Measurements from ENCODE around the gene UBE3A.
A peak's percentile ranks its signal among the peaks of the same experiment; 100 is the strongest.

DNA sequence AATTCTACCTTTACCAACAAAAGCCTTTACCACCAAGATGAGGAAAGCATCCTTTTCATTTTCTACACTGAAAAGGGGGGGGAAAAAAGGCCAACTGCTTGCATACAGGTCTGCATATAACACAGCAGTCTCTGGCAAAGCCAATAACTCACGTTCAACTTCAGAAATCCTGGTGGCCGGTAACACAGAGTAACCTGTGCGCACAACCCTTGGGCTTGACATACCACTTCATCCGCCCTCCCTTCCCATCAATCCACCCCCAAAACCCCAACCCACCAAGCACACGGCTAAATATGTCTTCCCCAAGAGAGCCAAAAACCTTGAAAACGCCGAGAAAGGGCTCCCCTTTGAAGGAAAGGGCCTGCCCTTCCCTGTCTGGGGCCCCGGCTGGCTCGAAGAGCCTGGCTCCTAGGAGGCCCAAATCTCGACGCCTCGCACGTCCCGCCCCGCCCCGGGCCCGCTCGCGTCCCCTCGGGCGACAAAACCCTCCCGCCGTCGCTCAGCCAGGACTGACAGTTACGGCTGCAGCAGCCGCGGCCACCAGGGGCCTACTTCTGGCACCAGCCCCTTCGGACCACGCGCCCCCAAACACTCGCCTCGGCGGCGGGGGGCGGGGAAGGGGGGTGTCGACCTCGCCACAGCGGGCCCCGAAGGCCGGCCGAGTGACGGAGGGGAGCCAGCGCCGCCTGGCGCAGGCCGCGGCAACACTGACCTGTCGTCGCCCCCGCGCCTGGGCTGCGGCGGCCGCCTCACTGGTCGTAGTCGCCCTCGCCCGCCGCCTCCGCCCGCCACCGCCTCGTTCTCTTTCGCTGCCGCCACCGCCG is 835 bp downstream of the UBE3A start:
- TF ChIP-seq HDAC6 (IDR thresholded peaks at IDR 0.05; ENCODE audit: unreplicated experiment) (no peak), KDM1A (IDR thresholded peaks at IDR 0.05; ENCODE audit: borderline replicate concordance) (no peak), PAX5 (IDR thresholded peaks at IDR 0.05; ENCODE audit: borderline replicate concordance, low read depth, low read length) (no peak), BHLHE40 (IDR thresholded peaks at IDR 0.05; ENCODE audit: borderline replicate concordance in 1 of 2, low read depth in 2 of 2, low read length in 1 of 2) (peak in 1 of 2 experiments; percentile 39; a peak in 2 of 4 replicates), POLR2A (IDR thresholded peaks at IDR 0.05; ENCODE audit: low read depth, low read length) (peak; percentile 69), REST (IDR thresholded peaks at IDR 0.05; ENCODE audit: low read depth, low read length) (no peak), PML (IDR thresholded peaks at IDR 0.05; ENCODE audit: low read length) (no peak)
- TF ChIP-seq, protein P1, sequence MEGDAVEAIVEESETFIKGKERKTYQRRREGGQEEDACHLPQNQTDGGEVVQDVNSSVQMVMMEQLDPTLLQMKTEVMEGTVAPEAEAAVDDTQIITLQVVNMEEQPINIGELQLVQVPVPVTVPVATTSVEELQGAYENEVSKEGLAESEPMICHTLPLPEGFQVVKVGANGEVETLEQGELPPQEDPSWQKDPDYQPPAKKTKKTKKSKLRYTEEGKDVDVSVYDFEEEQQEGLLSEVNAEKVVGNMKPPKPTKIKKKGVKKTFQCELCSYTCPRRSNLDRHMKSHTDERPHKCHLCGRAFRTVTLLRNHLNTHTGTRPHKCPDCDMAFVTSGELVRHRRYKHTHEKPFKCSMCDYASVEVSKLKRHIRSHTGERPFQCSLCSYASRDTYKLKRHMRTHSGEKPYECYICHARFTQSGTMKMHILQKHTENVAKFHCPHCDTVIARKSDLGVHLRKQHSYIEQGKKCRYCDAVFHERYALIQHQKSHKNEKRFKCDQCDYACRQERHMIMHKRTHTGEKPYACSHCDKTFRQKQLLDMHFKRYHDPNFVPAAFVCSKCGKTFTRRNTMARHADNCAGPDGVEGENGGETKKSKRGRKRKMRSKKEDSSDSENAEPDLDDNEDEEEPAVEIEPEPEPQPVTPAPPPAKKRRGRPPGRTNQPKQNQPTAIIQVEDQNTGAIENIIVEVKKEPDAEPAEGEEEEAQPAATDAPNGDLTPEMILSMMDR (IDR thresholded peaks at IDR 0.05 in 2 of 3, conservative IDR thresholded peaks at IDR 0.05 in 1 of 3; ENCODE audit: control insufficient read depth in 2 of 3, extremely low read depth in 1 of 3, insufficient read depth in 1 of 3, low read depth in 3 of 3, low read length in 3 of 3), result peak; percentile 28 to 75 (median 58); a peak in 4 of 6 replicates
- TF ChIP-seq, protein P2, sequence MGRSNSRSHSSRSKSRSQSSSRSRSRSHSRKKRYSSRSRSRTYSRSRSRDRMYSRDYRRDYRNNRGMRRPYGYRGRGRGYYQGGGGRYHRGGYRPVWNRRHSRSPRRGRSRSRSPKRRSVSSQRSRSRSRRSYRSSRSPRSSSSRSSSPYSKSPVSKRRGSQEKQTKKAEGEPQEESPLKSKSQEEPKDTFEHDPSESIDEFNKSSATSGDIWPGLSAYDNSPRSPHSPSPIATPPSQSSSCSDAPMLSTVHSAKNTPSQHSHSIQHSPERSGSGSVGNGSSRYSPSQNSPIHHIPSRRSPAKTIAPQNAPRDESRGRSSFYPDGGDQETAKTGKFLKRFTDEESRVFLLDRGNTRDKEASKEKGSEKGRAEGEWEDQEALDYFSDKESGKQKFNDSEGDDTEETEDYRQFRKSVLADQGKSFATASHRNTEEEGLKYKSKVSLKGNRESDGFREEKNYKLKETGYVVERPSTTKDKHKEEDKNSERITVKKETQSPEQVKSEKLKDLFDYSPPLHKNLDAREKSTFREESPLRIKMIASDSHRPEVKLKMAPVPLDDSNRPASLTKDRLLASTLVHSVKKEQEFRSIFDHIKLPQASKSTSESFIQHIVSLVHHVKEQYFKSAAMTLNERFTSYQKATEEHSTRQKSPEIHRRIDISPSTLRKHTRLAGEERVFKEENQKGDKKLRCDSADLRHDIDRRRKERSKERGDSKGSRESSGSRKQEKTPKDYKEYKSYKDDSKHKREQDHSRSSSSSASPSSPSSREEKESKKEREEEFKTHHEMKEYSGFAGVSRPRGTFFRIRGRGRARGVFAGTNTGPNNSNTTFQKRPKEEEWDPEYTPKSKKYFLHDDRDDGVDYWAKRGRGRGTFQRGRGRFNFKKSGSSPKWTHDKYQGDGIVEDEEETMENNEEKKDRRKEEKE (IDR thresholded peaks at IDR 0.05), result no peak
- TF ChIP-seq, protein P3, sequence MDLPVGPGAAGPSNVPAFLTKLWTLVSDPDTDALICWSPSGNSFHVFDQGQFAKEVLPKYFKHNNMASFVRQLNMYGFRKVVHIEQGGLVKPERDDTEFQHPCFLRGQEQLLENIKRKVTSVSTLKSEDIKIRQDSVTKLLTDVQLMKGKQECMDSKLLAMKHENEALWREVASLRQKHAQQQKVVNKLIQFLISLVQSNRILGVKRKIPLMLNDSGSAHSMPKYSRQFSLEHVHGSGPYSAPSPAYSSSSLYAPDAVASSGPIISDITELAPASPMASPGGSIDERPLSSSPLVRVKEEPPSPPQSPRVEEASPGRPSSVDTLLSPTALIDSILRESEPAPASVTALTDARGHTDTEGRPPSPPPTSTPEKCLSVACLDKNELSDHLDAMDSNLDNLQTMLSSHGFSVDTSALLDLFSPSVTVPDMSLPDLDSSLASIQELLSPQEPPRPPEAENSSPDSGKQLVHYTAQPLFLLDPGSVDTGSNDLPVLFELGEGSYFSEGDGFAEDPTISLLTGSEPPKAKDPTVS (IDR thresholded peaks at IDR 0.05; ENCODE audit: low read depth, low read length), result no peak

All from GM12878 (cell line).